Parietal lobe (tissue), 1 donor: ENCODE measurements around the gene LINC00305. TPM values are rescaled to one million over a fixed set of nuclear protein-coding genes. Genes with fewer than 3 reads are reported as not detected.

ENCODE experiments used
- total RNA-seq: library from RNA; depleted of rRNA; stranded (reverse); fragments of >200 nt; gene quantifications from one replicate; pipeline ENCODE4 v1.2.3, GENCODE V29; 2014

The LINC00305 gene
- total RNA-seq = not detected

GRCh38 chr18:64148988-64149387 is at the start of gene LINC00305:
Gene LINC00305 (minus strand): TSS chr18:64149088.

Other genes with a start within 250 kb of the LINC00305 start
- gene SERPINB10, start 241.1 kb downstream of the LINC00305 start, total RNA-seq = not detected
- gene HMSD, start 199.8 kb downstream of the LINC00305 start, total RNA-seq = 3.4 TPM
- 1.3 TPM for gene SERPINB8, start 179.0 kb downstream of the LINC00305 start, total RNA-seq